ENCODE data around the gene SPSB1. TPM values are rescaled to one million over a fixed set of nuclear protein-coding genes. Genes with fewer than 3 reads are reported as not detected.
A peak's percentile ranks its signal among the peaks of the same experiment; 100 is the strongest.

SPSB1 gene
- total RNA-seq, 1 donor from 2014 or later = 78.6 TPM

GRCh38 chr1:9314711-9315379 is 22.2 kb downstream of the SPSB1 start:
- Mint-ChIP-seq H3K9me3 (ENCODE audit: unreplicated experiment) (peaks cover 9% of the 10 kb centered on the region), H3K27ac (ENCODE audit: unreplicated experiment) (peak overlapping the region; percentile 20), H3K27me3 (ENCODE audit: unreplicated experiment) (peaks cover 9% of the 10 kb centered on the region), H3K4me3 (ENCODE audit: unreplicated experiment) (no peak overlapping the region), H3K36me3 (ENCODE audit: unreplicated experiment) (no peaks in the 10 kb centered on the region), H3K4me1 (ENCODE audit: low read depth, unreplicated experiment) (peaks cover 48% of the 10 kb centered on the region)
- TF ChIP-seq, protein P1, sequence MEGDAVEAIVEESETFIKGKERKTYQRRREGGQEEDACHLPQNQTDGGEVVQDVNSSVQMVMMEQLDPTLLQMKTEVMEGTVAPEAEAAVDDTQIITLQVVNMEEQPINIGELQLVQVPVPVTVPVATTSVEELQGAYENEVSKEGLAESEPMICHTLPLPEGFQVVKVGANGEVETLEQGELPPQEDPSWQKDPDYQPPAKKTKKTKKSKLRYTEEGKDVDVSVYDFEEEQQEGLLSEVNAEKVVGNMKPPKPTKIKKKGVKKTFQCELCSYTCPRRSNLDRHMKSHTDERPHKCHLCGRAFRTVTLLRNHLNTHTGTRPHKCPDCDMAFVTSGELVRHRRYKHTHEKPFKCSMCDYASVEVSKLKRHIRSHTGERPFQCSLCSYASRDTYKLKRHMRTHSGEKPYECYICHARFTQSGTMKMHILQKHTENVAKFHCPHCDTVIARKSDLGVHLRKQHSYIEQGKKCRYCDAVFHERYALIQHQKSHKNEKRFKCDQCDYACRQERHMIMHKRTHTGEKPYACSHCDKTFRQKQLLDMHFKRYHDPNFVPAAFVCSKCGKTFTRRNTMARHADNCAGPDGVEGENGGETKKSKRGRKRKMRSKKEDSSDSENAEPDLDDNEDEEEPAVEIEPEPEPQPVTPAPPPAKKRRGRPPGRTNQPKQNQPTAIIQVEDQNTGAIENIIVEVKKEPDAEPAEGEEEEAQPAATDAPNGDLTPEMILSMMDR (IDR thresholded peaks at IDR 0.05; ENCODE audit: partially characterized antibody, unreplicated experiment) = no peak
- DNase-seq = no peak

GRCh38 chr1:9315411-9316079 is 22.9 kb downstream of the SPSB1 start:
- no peak overlapping the region for H3K4me3 Mint-ChIP-seq (ENCODE audit: unreplicated experiment)
- peaks cover 7% of the 10 kb centered on the region for H3K9me3 Mint-ChIP-seq (ENCODE audit: unreplicated experiment)
- no peak for DNase-seq
- no peaks in the 10 kb centered on the region for H3K36me3 Mint-ChIP-seq (ENCODE audit: unreplicated experiment)
- H3K27ac Mint-ChIP-seq (ENCODE audit: unreplicated experiment) = no peak overlapping the region
- peaks cover 9% of the 10 kb centered on the region for H3K27me3 Mint-ChIP-seq (ENCODE audit: unreplicated experiment)
- H3K4me1 Mint-ChIP-seq (ENCODE audit: low read depth, unreplicated experiment) = peaks cover 50% of the 10 kb centered on the region
- TF ChIP-seq, protein P1 (IDR thresholded peaks at IDR 0.05; ENCODE audit: partially characterized antibody, unreplicated experiment) = no peak

GRCh38 chr1:9316080-9316444 is 23.4 kb downstream of the SPSB1 start:
- no peak for DNase-seq
- TF ChIP-seq, protein P1 (IDR thresholded peaks at IDR 0.05; ENCODE audit: partially characterized antibody, unreplicated experiment) = no peak
- Mint-ChIP-seq H3K36me3 (ENCODE audit: unreplicated experiment) (no peaks in the 10 kb centered on the region), H3K4me3 (ENCODE audit: unreplicated experiment) (no peak overlapping the region), H3K4me1 (ENCODE audit: low read depth, unreplicated experiment) (peaks cover 51% of the 10 kb centered on the region), H3K27me3 (ENCODE audit: unreplicated experiment) (peaks cover 11% of the 10 kb centered on the region), H3K27ac (ENCODE audit: unreplicated experiment) (no peak overlapping the region), H3K9me3 (ENCODE audit: unreplicated experiment) (peaks cover 6% of the 10 kb centered on the region)

DNA sequence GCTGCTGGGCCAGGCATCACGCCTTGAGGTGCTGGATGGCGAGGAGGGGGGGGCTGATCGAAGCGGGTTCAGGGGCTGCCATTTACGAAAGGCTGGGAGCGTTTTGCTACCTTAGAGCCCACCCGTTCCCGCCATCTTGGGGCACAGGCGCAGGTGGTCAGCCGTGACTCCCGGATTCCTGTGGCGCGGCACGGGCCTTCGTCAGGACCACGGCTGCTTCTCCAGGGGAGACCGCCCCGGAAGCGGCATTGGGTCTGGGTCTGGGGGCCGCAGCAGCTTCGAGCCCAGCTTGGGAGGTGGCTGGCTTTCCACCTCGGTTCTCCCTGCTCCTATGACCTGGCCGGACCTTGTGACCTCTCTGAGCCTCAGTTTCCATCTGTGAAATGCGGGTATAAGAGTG is 23.8 kb downstream of the SPSB1 start:
- Mint-ChIP-seq H3K9me3 (ENCODE audit: unreplicated experiment) (peaks cover 6% of the 10 kb centered on the region), H3K4me1 (ENCODE audit: low read depth, unreplicated experiment) (peaks cover 51% of the 10 kb centered on the region), H3K27ac (ENCODE audit: unreplicated experiment) (no peak overlapping the region), H3K36me3 (ENCODE audit: unreplicated experiment) (no peaks in the 10 kb centered on the region), H3K27me3 (ENCODE audit: unreplicated experiment) (peaks cover 12% of the 10 kb centered on the region), H3K4me3 (ENCODE audit: unreplicated experiment) (no peak overlapping the region)
- TF ChIP-seq, protein P1 (IDR thresholded peaks at IDR 0.05; ENCODE audit: partially characterized antibody, unreplicated experiment) = no peak
- no peak for DNase-seq

GRCh38 chr1:9317072-9317471 is 24.4 kb downstream of the SPSB1 start:
- DNase-seq = no peak
- TF ChIP-seq, protein P1 (IDR thresholded peaks at IDR 0.05; ENCODE audit: partially characterized antibody, unreplicated experiment) = no peak
- Mint-ChIP-seq H3K27ac (ENCODE audit: unreplicated experiment) (no peak overlapping the region), H3K4me3 (ENCODE audit: unreplicated experiment) (no peak overlapping the region), H3K27me3 (ENCODE audit: unreplicated experiment) (peaks cover 12% of the 10 kb centered on the region), H3K36me3 (ENCODE audit: unreplicated experiment) (no peaks in the 10 kb centered on the region), H3K9me3 (ENCODE audit: unreplicated experiment) (peaks cover 6% of the 10 kb centered on the region), H3K4me1 (ENCODE audit: low read depth, unreplicated experiment) (peaks cover 52% of the 10 kb centered on the region)
